ENCODE measurements around the gene MOB3B.

- TF ChIP-seq CTCF (IDR thresholded peaks at IDR 0.05) (no peak), EP300 (IDR thresholded peaks at IDR 0.05) (no peak)
These were observed 8.6 kb downstream of the MOB3B start for GRCh38 chr9:27520986-27521385.
